HEK293 (cell line): ENCODE results near the gene PDE4D.

Experiments used
- CTCF ChIA-PET: fragments of 350-600 bp; formaldehyde crosslinking; extraction: SDS; loops from one replicate; lab custom pipeline; 2021; ENCODE audit warnings: antibody characterized with exemption; lab: Yijun Ruan, JAX
- POLR2A ChIA-PET: fragments of 300-600 bp; formaldehyde crosslinking; extraction: SDS; loops from one replicate; lab custom pipeline; 2020; ENCODE audit warnings: antibody characterized with exemption, inconsistent platforms; lab: Yijun Ruan, JAX
- H3K27ac ChIP-seq: fragments of 200-500 bp; sonication (Bioruptor generic); 2 replicates; pipeline ENCODE4 v1.5.1; 2014; ENCODE audit warnings: low read depth, low read length, control low read depth, inconsistent platforms; ENCODE audit errors: extremely low read depth
- H3K36me3 ChIP-seq, 2 experiments: fragments of 200-500 bp in 1 of 2; sonication (Bioruptor generic) in 1 of 2; 1 replicate in 1 of 2; 2 replicates in 1 of 2; pipeline ENCODE4 v1.5.1; 2014 to 2017; ENCODE audit warnings: inconsistent platforms in 2 of 2, low read length in 2 of 2; ENCODE audit not compliant: control insufficient read depth in 2 of 2, insufficient read depth in 1 of 2
- H3K4me1 ChIP-seq: fragments of 200-500 bp; sonication (Bioruptor generic); 2 replicates; pipeline ENCODE4 v1.5.1; 2014; ENCODE audit warnings: mild to moderate bottlenecking, low read length, inconsistent platforms; ENCODE audit not compliant: control insufficient read depth, insufficient read depth
- H3K4me3 ChIP-seq: 2 replicates; pipeline ENCODE4 v1.5.1; 2011; ENCODE audit warnings: low read depth, mild to moderate bottlenecking, control low read depth, low read length, moderate library complexity
- H3K9me3 ChIP-seq: fragments of 200-500 bp; sonication (Bioruptor generic); 2 replicates; pipeline ENCODE4 v1.5.1; 2014; ENCODE audit warnings: low read depth, low read length, inconsistent platforms; ENCODE audit not compliant: control insufficient read depth, insufficient read depth
- BCL6B ChIP-seq: fragments of 450-650 bp; formaldehyde crosslinking; IDR thresholded peaks from 2 replicates; pipeline ENCODE4 v1.5.1; 2017; ENCODE audit warnings: missing biosample characterization, missing genetic modification characterization
- HOXC10 ChIP-seq: sonication (generic); formaldehyde crosslinking; IDR thresholded peaks from 2 replicates; pipeline ENCODE4 v1.8.1; 2023; ENCODE audit warnings: mild to moderate bottlenecking, missing genetic modification reagents
- OSR2 ChIP-seq: fragments of 450-650 bp; formaldehyde crosslinking; IDR thresholded peaks from 2 replicates; pipeline ENCODE4 v1.5.1; 2016; ENCODE audit warnings: missing biosample characterization, missing genetic modification characterization
- SETDB1 ChIP-seq: IDR thresholded peaks from one replicate; pipeline ENCODE4 v1.6.1; 2017; ENCODE audit warnings: mild to moderate bottlenecking, low read length, moderate library complexity, mixed read lengths; ENCODE audit not compliant: insufficient read length
- TRIM28 ChIP-seq: IDR thresholded peaks from 2 replicates; pipeline ENCODE4 v1.6.1; 2011; ENCODE audit warnings: low read length, control low read depth, borderline replicate concordance
- ZBTB17 ChIP-seq: fragments of 450-650 bp; formaldehyde crosslinking; IDR thresholded peaks from 2 replicates; pipeline ENCODE4 v1.5.1; 2016; ENCODE audit warnings: missing biosample characterization, missing genetic modification characterization
- ZBTB20 ChIP-seq: fragments of 450-650 bp; formaldehyde crosslinking; IDR thresholded peaks from 2 replicates; pipeline ENCODE4 v1.5.1; 2016; ENCODE audit warnings: missing biosample characterization, missing genetic modification characterization
- ZFHX2 ChIP-seq: fragments of 450-650 bp; formaldehyde crosslinking; conservative IDR thresholded peaks from 2 replicates; pipeline ENCODE4 v1.5.1; 2016; ENCODE audit warnings: missing biosample characterization, missing genetic modification characterization
- ZNF133 ChIP-seq: fragments of 450-650 bp; formaldehyde crosslinking; IDR thresholded peaks from 2 replicates; pipeline ENCODE4 v1.5.1; 2016; ENCODE audit warnings: missing biosample characterization, missing genetic modification characterization
- ZNF146 ChIP-seq: fragments of 450-650 bp; formaldehyde crosslinking; IDR thresholded peaks from 2 replicates; pipeline ENCODE4 v1.5.1; 2016; ENCODE audit warnings: missing biosample characterization, missing genetic modification characterization
- ZNF2 ChIP-seq: fragments of 450-650 bp; formaldehyde crosslinking; IDR thresholded peaks from 2 replicates; pipeline ENCODE4 v1.5.1; 2016; ENCODE audit warnings: missing biosample characterization, missing genetic modification characterization
- ZNF202 ChIP-seq: fragments of 450-650 bp; formaldehyde crosslinking; IDR thresholded peaks from 2 replicates; pipeline ENCODE4 v1.5.1; 2016; ENCODE audit warnings: missing biosample characterization, missing genetic modification characterization, borderline replicate concordance
- ZNF221 ChIP-seq: fragments of 450-650 bp; formaldehyde crosslinking; IDR thresholded peaks from 2 replicates; pipeline ENCODE4 v1.5.1; 2017; ENCODE audit warnings: missing biosample characterization, missing genetic modification characterization, borderline replicate concordance
- ZNF223 ChIP-seq: fragments of 450-650 bp; formaldehyde crosslinking; IDR thresholded peaks from 2 replicates; pipeline ENCODE4 v1.5.1; 2016; ENCODE audit warnings: missing biosample characterization, missing genetic modification characterization
- ZNF302 ChIP-seq: fragments of 450-650 bp; formaldehyde crosslinking; IDR thresholded peaks from 2 replicates; pipeline ENCODE4 v1.5.1; 2016; ENCODE audit warnings: missing biosample characterization, missing genetic modification characterization, low read depth
- ZNF341 ChIP-seq: fragments of 450-650 bp; formaldehyde crosslinking; IDR thresholded peaks from 2 replicates; pipeline ENCODE4; 2016; ENCODE audit warnings: low read depth, missing biosample characterization, missing genetic modification characterization
- ZNF354C ChIP-seq: fragments of 450-650 bp; formaldehyde crosslinking; IDR thresholded peaks from 2 replicates; pipeline ENCODE4 v1.5.1; 2016; ENCODE audit warnings: missing biosample characterization, missing genetic modification characterization, low read depth, borderline replicate concordance
- ZNF391 ChIP-seq: fragments of 450-650 bp; formaldehyde crosslinking; IDR thresholded peaks from 2 replicates; pipeline ENCODE4 v1.5.1; 2016; ENCODE audit warnings: low read depth, missing biosample characterization, missing genetic modification characterization, borderline replicate concordance
- ZNF398 ChIP-seq: fragments of 450-650 bp; formaldehyde crosslinking; IDR thresholded peaks from 2 replicates; pipeline ENCODE4 v1.5.1; 2017; ENCODE audit warnings: missing biosample characterization, missing genetic modification characterization
- ZNF433 ChIP-seq: fragments of 450-650 bp; formaldehyde crosslinking; IDR thresholded peaks from 2 replicates; pipeline ENCODE4 v1.5.1; 2016; ENCODE audit warnings: missing biosample characterization, missing genetic modification characterization, low read depth
- ZNF488 ChIP-seq: fragments of 450-650 bp; formaldehyde crosslinking; IDR thresholded peaks from 2 replicates; pipeline ENCODE4 v1.5.1; 2016; ENCODE audit warnings: missing biosample characterization, missing genetic modification characterization
- ZNF510 ChIP-seq: fragments of 450-650 bp; formaldehyde crosslinking; IDR thresholded peaks from 2 replicates; pipeline ENCODE4 v1.5.1; 2018; ENCODE audit warnings: mild to moderate bottlenecking, missing genetic modification characterization, missing biosample characterization; ENCODE audit not compliant: insufficient replicate concordance
- ZNF529 ChIP-seq: fragments of 450-650 bp; formaldehyde crosslinking; IDR thresholded peaks from 2 replicates; pipeline ENCODE4 v1.5.1; 2017; ENCODE audit warnings: missing genetic modification characterization, missing biosample characterization; ENCODE audit not compliant: insufficient replicate concordance
- ZNF549 ChIP-seq: fragments of 450-650 bp; IDR thresholded peaks from 2 replicates; pipeline ENCODE4 v1.5.1; 2018; ENCODE audit warnings: missing biosample characterization, missing genetic modification characterization, mild to moderate bottlenecking, inconsistent platforms, moderate library complexity
- ZNF561 ChIP-seq: fragments of 450-650 bp; IDR thresholded peaks from 2 replicates; pipeline ENCODE4 v1.5.1; 2018; ENCODE audit warnings: missing biosample characterization, missing genetic modification characterization, borderline replicate concordance
- ZNF571 ChIP-seq: fragments of 450-650 bp; formaldehyde crosslinking; IDR thresholded peaks from 2 replicates; pipeline ENCODE4 v1.5.0; 2017; ENCODE audit warnings: missing biosample characterization, missing genetic modification characterization
- ZNF600 ChIP-seq: fragments of 450-650 bp; formaldehyde crosslinking; IDR thresholded peaks from 2 replicates; pipeline ENCODE4 v1.5.1; 2016; ENCODE audit warnings: missing biosample characterization, missing genetic modification characterization
- ZNF623 ChIP-seq: fragments of 450-650 bp; formaldehyde crosslinking; IDR thresholded peaks from 2 replicates; pipeline ENCODE4 v1.5.1; 2016; ENCODE audit warnings: missing biosample characterization, missing genetic modification characterization
- ZNF629 ChIP-seq: fragments of 450-650 bp; formaldehyde crosslinking; IDR thresholded peaks from 2 replicates; pipeline ENCODE4 v1.5.1; 2017; ENCODE audit warnings: missing biosample characterization, missing genetic modification characterization
- ZNF654 ChIP-seq: fragments of 450-650 bp; formaldehyde crosslinking; IDR thresholded peaks from 2 replicates; pipeline ENCODE4 v1.5.1; 2016; ENCODE audit warnings: low read depth, missing biosample characterization, missing genetic modification characterization
- ZNF664 ChIP-seq: fragments of 450-650 bp; formaldehyde crosslinking; IDR thresholded peaks from 2 replicates; pipeline ENCODE4 v1.5.1; 2016; ENCODE audit warnings: missing biosample characterization, missing genetic modification characterization
- ZNF837 ChIP-seq: fragments of 450-650 bp; formaldehyde crosslinking; IDR thresholded peaks from 2 replicates; pipeline ENCODE4 v1.5.1; 2016; ENCODE audit warnings: missing biosample characterization, missing genetic modification characterization
- ZSCAN5A ChIP-seq: fragments of 450-650 bp; formaldehyde crosslinking; IDR thresholded peaks from 2 replicates; pipeline ENCODE4 v1.5.1; 2016; ENCODE audit warnings: missing biosample characterization, missing genetic modification characterization

Gene PDE4D

GRCh38 chr5:59039296-59040023 lies 854.1 kb downstream of the PDE4D start:
- CTCF ChIA-PET, result interaction anchor here (0.7 to 0.9 kb wide), 2 partner anchors 21 to 118 kb away, joined by 3 read pairs; no protein-coding TSS in a partner anchor
- H3K4me1 ChIP-seq, result peaks cover 22% of the 10 kb centered on the region
- H3K4me3 ChIP-seq, result peak overlapping the region; percentile 62
- peak overlapping the region; percentile 62; the same call in 1 of the 2 replicates for H3K27ac ChIP-seq
- no peaks in the 10 kb centered on the region for H3K9me3 ChIP-seq
- H3K36me3 ChIP-seq, result no peaks in the 10 kb centered on the region
- POLR2A ChIA-PET, result no interaction called here
- TF ChIP-seq ZNF133 (tag by site-specific recombination) (no peak), ZNF398 (tag by site-specific recombination) (no peak), ZNF391 (tag by site-specific recombination) (no peak), ZNF629 (tag by site-specific recombination) (no peak; the same call in 1 of the 2 replicates), ZNF146 (tag by site-specific recombination) (no peak), ZNF623 (tag by site-specific recombination) (no peak), ZNF341 (tag by site-specific recombination) (no peak), ZNF654 (tag by site-specific recombination) (no peak), ZNF221 (tag by site-specific recombination) (no peak), ZNF664 (no peak), ZNF354C (tag by site-specific recombination) (no peak), ZNF561 (peak; percentile 72; the same call in 1 of the 2 replicates), TRIM28 (no peak), ZNF433 (tag by site-specific recombination) (no peak), ZBTB17 (peak; percentile 72), ZNF510 (tag by site-specific recombination) (no peak), ZBTB20 (tag by site-specific recombination) (peak; percentile 79), ZNF202 (no peak), SETDB1 (no peak), ZSCAN5A (tag by site-specific recombination) (no peak), ZNF2 (tag by site-specific recombination) (peak; percentile 59), ZFHX2 (tag by site-specific recombination) (peak; percentile 36), OSR2 (no peak), ZNF302 (tag by site-specific recombination) (no peak), ZNF549 (tag by site-specific recombination) (no peak), ZNF529 (no peak), HOXC10 (0 out of 2 replicates have a peak, but pooled peaks have one; percentile 37), ZNF223 (no peak), ZNF837 (peak; percentile 31; the same call in 1 of the 2 replicates), ZNF600 (tag by site-specific recombination) (no peak; the same call in 1 of the 2 replicates), ZNF571 (tag by site-specific recombination) (no peak), BCL6B (tag by site-specific recombination) (no peak), ZNF488 (0 out of 2 replicates have a peak, but pooled peaks have one; percentile 43)
